ENCODE data around the gene HMGCR. TPM values are rescaled to one million over a fixed set of nuclear protein-coding genes. Genes with fewer than 3 reads are reported as not detected.

HMGCR gene
- total RNA-seq, 1 experiment from 2014 or later: 101 TPM

DNA sequence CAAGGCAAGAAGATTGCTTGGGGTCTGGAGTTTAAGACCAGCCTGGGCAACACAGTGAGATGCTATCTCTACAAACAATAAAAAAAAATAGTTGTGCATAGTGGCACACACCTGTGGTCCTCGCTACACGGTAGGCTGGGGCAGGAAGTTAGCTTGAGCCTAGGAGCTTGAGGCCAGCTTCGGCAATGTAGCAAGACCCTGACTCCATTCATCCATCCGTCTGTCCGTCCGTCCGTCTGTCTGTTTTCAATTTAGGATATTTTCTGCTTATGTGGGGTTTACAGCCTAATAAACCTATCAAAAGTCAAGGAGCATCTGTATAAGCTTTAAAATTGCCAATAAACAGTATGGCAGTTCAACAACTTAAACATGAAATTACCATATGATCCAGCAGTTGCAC lies 19.7 kb downstream of the HMGCR start:
- TF ChIP-seq, protein P1, sequence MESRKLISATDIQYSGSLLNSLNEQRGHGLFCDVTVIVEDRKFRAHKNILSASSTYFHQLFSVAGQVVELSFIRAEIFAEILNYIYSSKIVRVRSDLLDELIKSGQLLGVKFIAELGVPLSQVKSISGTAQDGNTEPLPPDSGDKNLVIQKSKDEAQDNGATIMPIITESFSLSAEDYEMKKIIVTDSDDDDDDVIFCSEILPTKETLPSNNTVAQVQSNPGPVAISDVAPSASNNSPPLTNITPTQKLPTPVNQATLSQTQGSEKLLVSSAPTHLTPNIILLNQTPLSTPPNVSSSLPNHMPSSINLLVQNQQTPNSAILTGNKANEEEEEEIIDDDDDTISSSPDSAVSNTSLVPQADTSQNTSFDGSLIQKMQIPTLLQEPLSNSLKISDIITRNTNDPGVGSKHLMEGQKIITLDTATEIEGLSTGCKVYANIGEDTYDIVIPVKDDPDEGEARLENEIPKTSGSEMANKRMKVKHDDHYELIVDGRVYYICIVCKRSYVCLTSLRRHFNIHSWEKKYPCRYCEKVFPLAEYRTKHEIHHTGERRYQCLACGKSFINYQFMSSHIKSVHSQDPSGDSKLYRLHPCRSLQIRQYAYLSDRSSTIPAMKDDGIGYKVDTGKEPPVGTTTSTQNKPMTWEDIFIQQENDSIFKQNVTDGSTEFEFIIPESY (IDR thresholded peaks at IDR 0.05; ENCODE audit: extremely low read depth, insufficient replicate concordance, low read length): no peak
- TF ChIP-seq EZH2phosphoT487 (IDR thresholded peaks at IDR 0.05; ENCODE audit: borderline replicate concordance) (no peak), EGR1 (IDR thresholded peaks at IDR 0.05; ENCODE audit: low read depth) (no peak), POLR2AphosphoS5 (IDR thresholded peaks at IDR 0.05; ENCODE audit: low read depth, low read length) (no peak)
- TF ChIP-seq, protein P2, sequence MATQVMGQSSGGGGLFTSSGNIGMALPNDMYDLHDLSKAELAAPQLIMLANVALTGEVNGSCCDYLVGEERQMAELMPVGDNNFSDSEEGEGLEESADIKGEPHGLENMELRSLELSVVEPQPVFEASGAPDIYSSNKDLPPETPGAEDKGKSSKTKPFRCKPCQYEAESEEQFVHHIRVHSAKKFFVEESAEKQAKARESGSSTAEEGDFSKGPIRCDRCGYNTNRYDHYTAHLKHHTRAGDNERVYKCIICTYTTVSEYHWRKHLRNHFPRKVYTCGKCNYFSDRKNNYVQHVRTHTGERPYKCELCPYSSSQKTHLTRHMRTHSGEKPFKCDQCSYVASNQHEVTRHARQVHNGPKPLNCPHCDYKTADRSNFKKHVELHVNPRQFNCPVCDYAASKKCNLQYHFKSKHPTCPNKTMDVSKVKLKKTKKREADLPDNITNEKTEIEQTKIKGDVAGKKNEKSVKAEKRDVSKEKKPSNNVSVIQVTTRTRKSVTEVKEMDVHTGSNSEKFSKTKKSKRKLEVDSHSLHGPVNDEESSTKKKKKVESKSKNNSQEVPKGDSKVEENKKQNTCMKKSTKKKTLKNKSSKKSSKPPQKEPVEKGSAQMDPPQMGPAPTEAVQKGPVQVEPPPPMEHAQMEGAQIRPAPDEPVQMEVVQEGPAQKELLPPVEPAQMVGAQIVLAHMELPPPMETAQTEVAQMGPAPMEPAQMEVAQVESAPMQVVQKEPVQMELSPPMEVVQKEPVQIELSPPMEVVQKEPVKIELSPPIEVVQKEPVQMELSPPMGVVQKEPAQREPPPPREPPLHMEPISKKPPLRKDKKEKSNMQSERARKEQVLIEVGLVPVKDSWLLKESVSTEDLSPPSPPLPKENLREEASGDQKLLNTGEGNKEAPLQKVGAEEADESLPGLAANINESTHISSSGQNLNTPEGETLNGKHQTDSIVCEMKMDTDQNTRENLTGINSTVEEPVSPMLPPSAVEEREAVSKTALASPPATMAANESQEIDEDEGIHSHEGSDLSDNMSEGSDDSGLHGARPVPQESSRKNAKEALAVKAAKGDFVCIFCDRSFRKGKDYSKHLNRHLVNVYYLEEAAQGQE (IDR thresholded peaks at IDR 0.05; ENCODE audit: low read depth): no peak
- intact Hi-C loops (cut with micrococcal nuclease): no loop called here
- no TSS peak for BruUV-seq (replicated peaks)
- ChIA-PET RAD21 (ENCODE audit: low non-redundant PET in 1 of 2, low total read pairs in 2 of 2, uncharacterized antibody in 2 of 2, unreplicated experiment in 2 of 2) (no interaction called here), CTCF (no interaction called here), POLR2A (no interaction called here)
- no peak overlapping the region for H2AFZ ChIP-seq (ENCODE audit: low read depth, low read length, poor library complexity, severe bottlenecking)
- 0 out of 2 replicates have a peak, but pooled peaks cover 5% of the 10 kb centered on the region for H3K79me2 ChIP-seq (ENCODE audit: insufficient read depth, low read length)
- H3K36me3 ChIP-seq (ENCODE audit: control insufficient read depth in 1 of 2, insufficient read depth in 2 of 2, low read length in 2 of 2): peaks cover 65 to 72% of the 10 kb centered on the region in 2 experiments
- H3K9me3 ChIP-seq (ENCODE audit: control insufficient read depth in 1 of 2, insufficient read depth in 1 of 2, low read depth in 1 of 2, low read length in 2 of 2): no peaks in the 10 kb centered on the region
- ATAC-seq (no peak), DNase-seq (ENCODE audit: low read depth, low spot score) (no peak)
- H3K4me1 ChIP-seq (ENCODE audit: control insufficient read depth in 1 of 2, insufficient read depth in 2 of 2, low read length in 2 of 2): no peaks in the 10 kb centered on the region
- no peaks in the 10 kb centered on the region for H3K9me2 ChIP-seq (ENCODE audit: insufficient read depth)
- H3K4me3 ChIP-seq (replicated peaks in 1 of 2; ENCODE audit: low read depth in 1 of 2, low read length in 2 of 2): no peak overlapping the region
- H3K27ac ChIP-seq (ENCODE audit: low read depth, low read length): no peak overlapping the region
- H3K9ac ChIP-seq (ENCODE audit: low read length): no peak overlapping the region
- H3K27me3 ChIP-seq (ENCODE audit: insufficient read depth, low read length): no peaks in the 10 kb centered on the region
- no peak overlapping the region for H3K4me2 ChIP-seq (ENCODE audit: low read length)
- H4K20me1 ChIP-seq (ENCODE audit: insufficient read depth): no peaks in the 10 kb centered on the region
